ENCODE results near the gene MYO16. TPM values are rescaled to one million over a fixed set of nuclear protein-coding genes. Genes with fewer than 3 reads are reported as not detected.

Gene MYO16
- total RNA-seq, 1 experiment from 2014 or later: not detected

GRCh38 chr13:109118521-109118920 is 489.1 kb downstream of the MYO16 start:
- H4K5ac ChIP-seq (ENCODE audit: insufficient read length, low read depth, low read length): no peak overlapping the region
- no peak overlapping the region for H3K18ac ChIP-seq (ENCODE audit: insufficient read length, low read depth, low read length)
- no peak overlapping the region for H4K8ac ChIP-seq (replicated peaks; ENCODE audit: insufficient read length, low read depth, low read length)
- Mint-ChIP-seq H3K36me3 (ENCODE audit: insufficient read depth in 1 of 3, low read depth in 3 of 3) (no peaks in the 10 kb centered on the region), H3K4me3 (no peak overlapping the region), H3K4me1 (no peaks in the 10 kb centered on the region), H3K9me3 (no peaks in the 10 kb centered on the region), H3K27me3 (ENCODE audit: low read depth) (no peaks in the 10 kb centered on the region), H3K27ac (no peak overlapping the region)
- no peak overlapping the region for H3K4ac ChIP-seq (ENCODE audit: low read depth, low read length)
- no peaks in the 10 kb centered on the region for H3K4me1 ChIP-seq (ENCODE audit: insufficient read depth, low read length)
- H3K9ac ChIP-seq (ENCODE audit: extremely low read depth, insufficient read length, low read length): no peak overlapping the region
- no peak overlapping the region for H3K23ac ChIP-seq (ENCODE audit: insufficient read length, low read depth, low read length)
- H2BK5ac ChIP-seq (ENCODE audit: insufficient read length, low read length): no peak overlapping the region
- H3K9me3 ChIP-seq (ENCODE audit: control insufficient read depth, low read depth, low read length): no peaks in the 10 kb centered on the region
- no peak overlapping the region for H2BK120ac ChIP-seq (ENCODE audit: low read depth, low read length, poor library complexity, severe bottlenecking)
- H3K27me3 ChIP-seq (ENCODE audit: insufficient read depth, low read length): no peaks in the 10 kb centered on the region
- no peak overlapping the region for H3K56ac ChIP-seq (ENCODE audit: insufficient read length, low read depth, low read length)
- no peaks in the 10 kb centered on the region for H3K79me2 ChIP-seq (ENCODE audit: insufficient read depth, low read length)
- TF ChIP-seq, protein P1, sequence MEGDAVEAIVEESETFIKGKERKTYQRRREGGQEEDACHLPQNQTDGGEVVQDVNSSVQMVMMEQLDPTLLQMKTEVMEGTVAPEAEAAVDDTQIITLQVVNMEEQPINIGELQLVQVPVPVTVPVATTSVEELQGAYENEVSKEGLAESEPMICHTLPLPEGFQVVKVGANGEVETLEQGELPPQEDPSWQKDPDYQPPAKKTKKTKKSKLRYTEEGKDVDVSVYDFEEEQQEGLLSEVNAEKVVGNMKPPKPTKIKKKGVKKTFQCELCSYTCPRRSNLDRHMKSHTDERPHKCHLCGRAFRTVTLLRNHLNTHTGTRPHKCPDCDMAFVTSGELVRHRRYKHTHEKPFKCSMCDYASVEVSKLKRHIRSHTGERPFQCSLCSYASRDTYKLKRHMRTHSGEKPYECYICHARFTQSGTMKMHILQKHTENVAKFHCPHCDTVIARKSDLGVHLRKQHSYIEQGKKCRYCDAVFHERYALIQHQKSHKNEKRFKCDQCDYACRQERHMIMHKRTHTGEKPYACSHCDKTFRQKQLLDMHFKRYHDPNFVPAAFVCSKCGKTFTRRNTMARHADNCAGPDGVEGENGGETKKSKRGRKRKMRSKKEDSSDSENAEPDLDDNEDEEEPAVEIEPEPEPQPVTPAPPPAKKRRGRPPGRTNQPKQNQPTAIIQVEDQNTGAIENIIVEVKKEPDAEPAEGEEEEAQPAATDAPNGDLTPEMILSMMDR (conservative IDR thresholded peaks at IDR 0.05): no peak
- H2AFZ ChIP-seq (ENCODE audit: low read length): no peak overlapping the region
- no peaks in the 10 kb centered on the region for H4K20me1 ChIP-seq (ENCODE audit: control insufficient read depth, insufficient read depth, insufficient read length)
- H3K14ac ChIP-seq (ENCODE audit: insufficient read depth, low read length): no peak overlapping the region
- no peak for DNase-seq
- no peak overlapping the region for H2BK20ac ChIP-seq (ENCODE audit: low read depth, low read length, poor library complexity, severe bottlenecking)
- no peaks in the 10 kb centered on the region for H3K79me1 ChIP-seq (ENCODE audit: insufficient read depth, low read depth, low read length, poor library complexity, severe bottlenecking)
- no peak overlapping the region for H2BK12ac ChIP-seq (ENCODE audit: insufficient read length, low read depth, low read length)
- H4K91ac ChIP-seq (ENCODE audit: insufficient read length, low read depth, low read length): no peak overlapping the region
- H3K27ac ChIP-seq (ENCODE audit: insufficient read length, low read depth, low read length): no peak overlapping the region
- H3K4me2 ChIP-seq (ENCODE audit: insufficient read depth, insufficient read length, low read length): no peak overlapping the region
- H2AK5ac ChIP-seq (ENCODE audit: insufficient read length, low read length): no peak overlapping the region
- no peak overlapping the region for H3T11ph ChIP-seq (ENCODE audit: low read length)
- no CpG with 5 or more reads among the region's 1 CpG for WGBS (ENCODE audit: extremely low coverage, insufficient read length, low lambda C conversion rate)
- no peak overlapping the region for H2BK15ac ChIP-seq (ENCODE audit: low read depth, low read length)
- H3K23me2 ChIP-seq (ENCODE audit: insufficient read length, low read depth, low read length, poor library complexity, severe bottlenecking): no peaks in the 10 kb centered on the region
